IPS DF 4.7 (cell line): ENCODE results near the gene BRCA1.
"Not testable (repeated sequence)": the region's sequence is repeated elsewhere in the genome, so short reads cannot be mapped to it uniquely, and the experiment has no call there.

Source experiments
- DNase-seq: peaks from one replicate; pipeline ENCODE4 v3.0.0-alpha.2; 2013; ENCODE audit warnings: low spot score; ENCODE audit errors: extremely low read depth

The BRCA1 gene

DNA sequence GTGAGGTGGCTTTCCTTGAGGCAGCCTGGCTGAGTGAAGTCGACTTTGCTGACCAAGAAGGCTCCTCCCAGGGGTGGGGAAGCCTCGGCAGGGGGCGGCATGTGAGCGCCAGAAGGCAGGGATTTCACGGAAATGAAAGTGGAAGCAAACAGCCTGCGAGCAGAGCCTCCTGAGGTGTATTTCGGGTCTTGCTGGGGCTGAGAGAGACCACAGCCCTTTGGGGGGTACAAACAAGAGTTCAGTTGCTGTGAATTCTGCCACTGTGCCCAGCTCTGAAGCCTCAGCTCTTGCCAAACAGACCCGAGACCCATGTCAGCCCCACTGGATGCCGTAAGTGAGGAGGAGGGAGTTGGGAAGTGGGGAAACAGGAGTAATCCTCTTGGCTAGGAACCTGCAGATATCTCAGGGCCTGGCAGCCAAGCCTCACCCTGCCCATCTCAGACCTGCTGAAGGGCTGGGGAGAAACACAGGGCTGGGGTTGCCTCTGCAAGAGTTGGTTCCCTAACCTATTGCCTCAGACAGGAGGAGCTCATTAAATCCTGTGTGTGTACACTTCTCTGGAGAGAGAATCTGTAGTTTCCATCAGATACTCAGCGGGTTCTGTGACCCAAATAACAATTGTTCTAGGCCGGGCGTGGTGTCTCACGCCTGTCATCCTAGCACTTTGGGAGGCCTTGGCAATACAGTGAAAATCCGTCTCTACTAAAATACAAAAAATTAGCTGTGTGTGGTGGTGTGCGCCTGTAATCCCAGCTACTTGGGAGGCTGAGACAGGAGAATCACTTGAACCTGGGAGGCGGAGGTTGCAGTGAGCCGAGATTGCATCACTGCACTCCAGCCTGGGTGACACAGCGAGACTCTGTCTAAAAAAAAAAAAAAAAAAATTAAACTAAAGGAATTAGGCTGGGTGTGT is 118.3 kb downstream of the BRCA1 start, which contains the start of gene IFI35:
Gene IFI35 (plus strand): TSS at position 146 of the 913 bp plus-strand sequence. CDS start 164 bp downstream, at position 310.
- no peak for DNase-seq

- no peak for DNase-seq
Measured at GRCh38 chr17:43003542-43004172, 121.5 kb downstream of the BRCA1 start.

DNA sequence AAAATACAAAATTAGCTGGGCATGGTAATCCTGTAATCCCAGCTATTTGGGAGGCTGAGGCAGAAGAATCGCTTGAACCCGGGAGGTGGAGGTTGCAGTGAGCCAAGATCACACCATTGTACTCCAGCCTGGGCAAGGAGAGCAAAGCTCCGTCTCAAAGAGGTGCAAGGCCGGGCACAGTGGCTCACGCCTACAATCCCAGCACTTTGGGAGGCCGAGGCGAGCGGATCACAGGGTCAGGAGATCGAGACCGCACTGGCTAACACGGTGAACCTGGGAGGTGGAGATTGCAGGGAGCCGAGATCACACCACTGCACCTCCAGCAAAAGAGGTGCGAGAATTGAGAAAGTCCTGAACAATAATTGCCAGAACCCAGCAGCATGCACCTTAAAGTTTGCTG is 124.3 kb downstream of the BRCA1 start:
- not testable (repeated sequence) for DNase-seq

- DNase-seq = no peak
Measured at GRCh38 chr17:42999003-42999525, 126.1 kb downstream of the BRCA1 start.

GRCh38 chr17:42997984-42998938 is 126.9 kb downstream of the BRCA1 start, which contains the start of gene RPL27:
RPL27 (plus strand) TSS chr17:42998419; CDS start chr17:42998751, 332 bp downstream.
- peak; percentile 99 for DNase-seq

GRCh38 chr17:42997390-42997983 is 127.7 kb downstream of the BRCA1 start:
- no peak for DNase-seq
